ENCODE data around the gene NEIL3.

The NEIL3 gene

DNA sequence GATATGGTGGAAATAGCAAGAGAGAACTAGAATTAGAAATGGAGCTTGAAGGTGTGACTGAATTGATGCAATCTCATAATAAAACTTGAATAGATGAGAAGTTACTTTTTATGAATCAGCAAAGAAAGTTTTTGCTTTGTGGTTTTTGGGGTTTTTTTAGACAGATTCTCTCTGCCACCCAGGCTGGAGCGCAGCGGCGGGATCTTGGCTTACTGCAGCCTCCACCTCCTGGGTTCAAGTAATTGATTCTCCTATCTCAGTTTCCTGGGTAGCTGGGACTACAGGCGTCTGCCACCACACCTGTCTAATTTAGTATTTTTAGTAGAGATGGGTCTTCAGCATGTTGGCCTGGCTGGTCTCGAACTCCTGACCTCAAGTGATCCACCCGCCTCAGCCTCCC lies 23.7 kb upstream of the NEIL3 start:
- DNase-seq (ENCODE audit: low read depth): no peak
- H3K4me3 ChIP-seq (ENCODE audit: low read length): no peak overlapping the region
- TF ChIP-seq, protein P1, sequence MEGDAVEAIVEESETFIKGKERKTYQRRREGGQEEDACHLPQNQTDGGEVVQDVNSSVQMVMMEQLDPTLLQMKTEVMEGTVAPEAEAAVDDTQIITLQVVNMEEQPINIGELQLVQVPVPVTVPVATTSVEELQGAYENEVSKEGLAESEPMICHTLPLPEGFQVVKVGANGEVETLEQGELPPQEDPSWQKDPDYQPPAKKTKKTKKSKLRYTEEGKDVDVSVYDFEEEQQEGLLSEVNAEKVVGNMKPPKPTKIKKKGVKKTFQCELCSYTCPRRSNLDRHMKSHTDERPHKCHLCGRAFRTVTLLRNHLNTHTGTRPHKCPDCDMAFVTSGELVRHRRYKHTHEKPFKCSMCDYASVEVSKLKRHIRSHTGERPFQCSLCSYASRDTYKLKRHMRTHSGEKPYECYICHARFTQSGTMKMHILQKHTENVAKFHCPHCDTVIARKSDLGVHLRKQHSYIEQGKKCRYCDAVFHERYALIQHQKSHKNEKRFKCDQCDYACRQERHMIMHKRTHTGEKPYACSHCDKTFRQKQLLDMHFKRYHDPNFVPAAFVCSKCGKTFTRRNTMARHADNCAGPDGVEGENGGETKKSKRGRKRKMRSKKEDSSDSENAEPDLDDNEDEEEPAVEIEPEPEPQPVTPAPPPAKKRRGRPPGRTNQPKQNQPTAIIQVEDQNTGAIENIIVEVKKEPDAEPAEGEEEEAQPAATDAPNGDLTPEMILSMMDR (IDR thresholded peaks at IDR 0.05; ENCODE audit: insufficient read depth, low read depth, low read length, missing control alignments): no peak

DNA sequence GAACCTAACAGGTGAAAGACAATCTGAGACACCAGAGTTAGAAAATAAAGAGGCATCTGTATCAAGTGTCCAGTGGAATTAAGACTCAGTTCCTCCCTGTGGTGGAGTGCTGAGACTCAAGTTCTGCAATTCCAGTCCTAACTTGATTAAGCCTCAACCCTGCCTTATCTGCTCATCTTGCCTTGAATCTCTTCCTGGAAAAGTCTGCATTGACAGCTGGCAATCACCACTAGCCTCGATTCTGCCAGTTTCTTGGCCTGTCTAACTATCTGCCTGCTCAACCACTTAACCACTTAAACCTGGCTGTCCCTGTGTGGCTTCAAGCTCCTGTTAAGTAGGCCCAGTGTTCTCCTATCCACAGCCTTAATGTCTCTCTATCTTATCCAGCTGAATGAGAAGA lies 22.4 kb upstream of the NEIL3 start:
- TF ChIP-seq, protein P1 (IDR thresholded peaks at IDR 0.05; ENCODE audit: insufficient read depth, low read depth, low read length, missing control alignments): no peak
- DNase-seq (ENCODE audit: low read depth): no peak
- no peak overlapping the region for H3K4me3 ChIP-seq (ENCODE audit: low read length)

DNA sequence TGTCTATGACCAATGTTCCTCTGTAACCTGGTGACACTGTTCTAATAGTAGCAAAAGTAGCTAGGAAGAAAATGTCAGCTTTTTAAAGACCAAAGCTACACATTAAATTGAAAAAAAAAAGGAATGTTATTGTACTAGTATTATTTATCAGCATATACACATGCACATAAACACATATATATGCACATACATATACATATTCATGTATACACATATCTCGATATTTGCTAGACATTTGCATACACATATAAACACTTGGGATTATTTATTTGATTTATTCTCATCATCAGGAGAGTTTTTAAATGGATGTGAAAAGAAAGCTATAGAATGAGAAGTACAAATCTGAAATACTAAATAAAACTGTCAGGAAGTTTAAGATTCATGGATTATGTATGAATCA lies 21.3 kb upstream of the NEIL3 start:
- H3K4me3 ChIP-seq (ENCODE audit: low read length): no peak overlapping the region
- DNase-seq (ENCODE audit: low read depth): no peak
- TF ChIP-seq, protein P1 (IDR thresholded peaks at IDR 0.05; ENCODE audit: insufficient read depth, low read depth, low read length, missing control alignments): no peak

DNA sequence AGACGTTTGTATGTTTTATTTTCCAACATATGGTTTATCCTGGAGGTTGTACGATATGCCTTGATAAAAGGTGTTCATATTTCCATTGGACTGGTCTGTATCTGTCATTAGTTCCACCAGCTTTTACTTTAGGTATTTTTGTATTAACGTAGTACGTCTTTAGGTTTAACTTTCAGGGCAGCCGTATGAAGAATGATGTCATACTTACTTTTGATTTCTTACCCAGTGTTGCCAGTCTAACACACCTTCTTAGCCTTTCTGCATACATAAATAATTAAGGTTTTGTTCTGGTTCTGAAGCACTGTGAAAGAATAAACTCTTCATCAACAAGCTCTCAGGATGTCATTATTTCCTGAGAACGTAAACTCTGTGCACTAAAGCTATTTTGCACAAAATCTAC lies 18.9 kb upstream of the NEIL3 start:
- H3K4me3 ChIP-seq (ENCODE audit: low read length): no peak overlapping the region
- no peak for DNase-seq (ENCODE audit: low read depth)
- TF ChIP-seq, protein P1 (IDR thresholded peaks at IDR 0.05; ENCODE audit: insufficient read depth, low read depth, low read length, missing control alignments): no peak

DNA sequence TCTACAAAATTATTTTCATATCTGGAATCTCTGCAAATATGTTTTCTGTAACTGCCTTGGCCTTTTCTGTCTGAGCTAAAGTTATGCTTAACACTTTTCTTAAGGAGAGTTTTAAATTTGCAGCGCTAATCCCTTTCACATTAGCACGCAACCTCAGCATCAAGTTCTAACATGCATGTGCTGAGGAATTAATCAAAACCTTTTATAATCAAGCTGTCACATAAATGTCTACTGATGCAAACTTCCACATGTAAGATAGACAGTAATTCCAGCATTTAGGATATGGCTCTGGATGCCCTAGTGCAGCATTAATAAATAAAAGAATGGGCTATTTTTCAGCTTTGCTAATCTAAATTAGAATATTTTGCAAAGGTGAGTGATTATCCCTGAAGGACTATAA lies 17.5 kb upstream of the NEIL3 start:
- TF ChIP-seq, protein P1 (IDR thresholded peaks at IDR 0.05; ENCODE audit: insufficient read depth, low read depth, low read length, missing control alignments): no peak
- H3K4me3 ChIP-seq (ENCODE audit: low read length): no peak overlapping the region
- peak; percentile 44 for DNase-seq (ENCODE audit: low read depth)

DNA sequence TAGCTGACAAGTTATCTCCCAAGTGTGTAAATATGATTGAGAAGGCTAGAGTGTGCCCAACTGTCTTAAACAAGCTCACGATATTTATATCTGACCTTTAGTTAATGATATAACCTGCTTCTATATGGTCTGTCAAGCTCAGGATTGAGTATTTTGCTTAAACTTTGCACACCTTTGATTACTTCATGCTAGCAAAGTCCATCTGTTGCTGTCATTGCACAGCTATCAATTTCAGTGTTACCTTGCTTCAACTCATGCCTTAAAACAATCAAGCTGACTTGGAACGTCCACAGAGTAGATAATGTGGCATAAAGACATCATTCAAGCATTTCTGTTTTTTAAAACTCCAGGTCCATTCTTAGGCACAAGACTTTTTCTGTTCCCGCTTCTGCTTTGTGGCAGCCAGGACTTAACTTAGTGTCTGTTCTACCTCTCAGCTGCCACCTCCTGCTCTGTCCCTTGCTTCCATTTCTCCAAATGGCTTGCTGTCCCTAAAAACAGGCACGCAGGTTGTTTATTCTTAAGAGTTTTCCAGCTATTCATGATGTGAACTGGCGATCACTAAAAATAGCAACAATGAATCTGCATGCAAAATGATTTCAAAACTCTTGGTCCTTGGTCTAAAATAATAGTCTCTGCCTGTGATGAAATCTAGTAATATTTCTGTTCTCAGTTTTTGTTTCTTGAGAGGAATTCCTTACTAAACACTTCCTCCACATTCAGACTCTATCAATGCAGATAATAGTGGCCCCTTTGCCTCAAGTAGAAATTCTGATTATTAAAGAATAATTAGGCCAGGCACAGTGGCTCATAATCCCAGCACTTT lies 16.3 kb upstream of the NEIL3 start:
- no peak overlapping the region for H3K4me3 ChIP-seq (ENCODE audit: low read length)

More for the DNA sequence above, 16.3 kb upstream of the NEIL3 start:
- DNase-seq (ENCODE audit: low read depth): no peak
- TF ChIP-seq, protein P1 (IDR thresholded peaks at IDR 0.05; ENCODE audit: insufficient read depth, low read depth, low read length, missing control alignments): no peak

Data from epithelial cell of esophagus (primary cell).